ENCODE data around the gene MGME1.
"Not testable (repeated sequence)": the region's sequence is repeated elsewhere in the genome, so short reads cannot be mapped to it uniquely, and the experiment has no call there.

MGME1 gene

DNA sequence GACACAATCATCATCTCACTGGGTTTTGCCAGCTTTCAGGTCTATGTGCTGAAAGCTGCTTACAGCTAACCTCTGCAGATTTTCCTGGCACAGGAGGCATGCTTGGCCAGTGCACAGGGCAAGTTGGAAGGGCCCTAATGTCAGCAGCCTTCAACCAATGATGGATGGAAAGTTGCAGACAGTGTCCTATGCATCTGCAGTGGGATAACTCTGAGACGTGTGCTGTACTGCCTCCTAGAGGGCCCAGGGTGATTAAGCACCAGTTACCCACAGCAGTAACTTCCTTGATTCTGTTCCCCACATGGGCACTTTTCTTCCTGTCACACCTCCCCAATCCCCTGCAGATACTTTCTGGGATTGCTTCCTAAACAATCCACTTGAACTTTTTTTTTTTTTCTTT lies 50.2 kb downstream of the MGME1 start:
- peak; percentile 52 for DNase-seq (ENCODE audit: low read depth, low spot score)

DNA sequence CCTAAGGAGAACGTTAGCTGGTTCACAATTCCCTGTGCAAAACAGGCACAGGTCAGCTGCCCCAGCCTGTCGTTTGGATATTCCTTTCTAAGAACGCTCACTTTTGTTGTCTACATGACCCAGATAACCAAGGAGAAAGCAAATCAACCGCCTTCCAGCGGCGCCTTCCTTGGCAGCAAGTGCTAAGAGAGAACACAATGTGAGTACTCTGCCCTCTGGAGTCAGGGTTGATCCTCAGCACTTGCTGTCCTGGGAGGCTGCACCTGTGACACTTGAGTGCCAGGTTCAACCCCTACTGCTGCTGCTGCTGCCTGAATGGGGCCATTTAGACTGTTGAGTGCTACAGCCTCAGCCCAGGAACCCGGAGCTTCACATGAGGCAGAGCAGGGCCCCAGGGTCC lies 52.1 kb downstream of the MGME1 start:
- DNase-seq (ENCODE audit: low read depth, low spot score) = no peak

DNA sequence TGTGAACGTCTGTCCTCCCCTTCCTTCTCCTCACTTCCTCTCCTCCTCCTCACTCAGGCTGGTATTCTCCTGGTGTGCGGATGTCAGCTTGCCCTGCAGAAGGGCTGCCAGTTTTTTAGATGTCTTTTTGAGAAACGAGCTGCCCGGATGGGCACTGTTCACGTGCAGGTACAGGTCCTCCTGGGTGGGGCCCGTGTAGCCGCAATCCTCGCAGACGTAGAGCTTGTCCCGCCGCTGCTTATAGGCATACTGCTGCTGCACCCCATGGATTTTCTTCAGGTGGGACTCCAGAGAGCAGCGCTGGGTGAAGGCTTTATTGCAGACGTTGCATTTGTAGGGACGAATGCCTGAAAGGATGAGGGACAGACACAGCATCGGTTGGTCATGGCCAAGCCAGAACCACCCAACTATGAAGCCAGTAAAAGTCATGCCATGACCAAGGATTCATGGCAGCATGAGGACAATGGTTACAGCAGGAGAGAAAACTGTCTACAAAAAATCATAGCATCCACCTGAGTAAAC lies 55.8 kb downstream of the MGME1 start:
- no peak for DNase-seq (ENCODE audit: low read depth, low spot score)

DNA sequence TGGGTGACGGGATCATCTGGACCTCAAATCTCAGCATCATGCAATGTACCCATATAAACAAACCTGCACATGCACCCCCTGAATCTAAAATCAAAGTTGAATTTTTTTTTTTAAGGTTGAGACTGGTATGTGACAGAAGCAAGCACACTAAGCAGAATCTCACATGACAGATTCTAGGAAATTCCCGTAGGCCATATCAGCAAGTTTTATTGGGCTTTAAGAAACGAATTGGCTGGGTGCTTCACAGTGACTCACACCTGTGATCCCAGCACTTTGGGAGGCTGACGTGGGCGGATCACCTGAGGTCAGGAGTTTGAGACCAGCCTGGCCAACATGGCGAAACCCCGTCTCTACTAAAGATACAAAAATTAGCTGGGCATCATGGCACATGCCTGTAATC lies 58.2 kb downstream of the MGME1 start:
- not testable (repeated sequence) for DNase-seq (ENCODE audit: low read depth, low spot score)

DNA sequence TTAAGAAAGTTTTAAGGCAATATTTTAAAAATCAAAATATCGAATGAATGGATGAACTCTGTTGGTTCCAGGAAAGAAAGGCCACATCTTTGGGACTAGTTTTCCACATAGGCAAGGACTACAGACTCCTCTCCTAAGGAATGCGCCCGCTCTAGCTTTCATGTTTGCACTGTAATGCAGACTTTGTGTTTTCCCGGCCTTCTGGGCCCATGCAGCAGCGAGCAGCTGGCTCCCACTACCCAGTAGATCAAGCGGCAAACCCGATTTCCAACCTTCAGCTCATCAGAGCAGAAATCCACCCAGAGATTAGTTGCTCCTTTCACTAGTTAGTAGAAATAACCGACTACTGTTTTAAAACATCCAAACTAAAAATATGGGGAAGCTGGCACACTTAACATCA lies 61.2 kb downstream of the MGME1 start:
- no peak for DNase-seq (ENCODE audit: low read depth, low spot score)

DNA sequence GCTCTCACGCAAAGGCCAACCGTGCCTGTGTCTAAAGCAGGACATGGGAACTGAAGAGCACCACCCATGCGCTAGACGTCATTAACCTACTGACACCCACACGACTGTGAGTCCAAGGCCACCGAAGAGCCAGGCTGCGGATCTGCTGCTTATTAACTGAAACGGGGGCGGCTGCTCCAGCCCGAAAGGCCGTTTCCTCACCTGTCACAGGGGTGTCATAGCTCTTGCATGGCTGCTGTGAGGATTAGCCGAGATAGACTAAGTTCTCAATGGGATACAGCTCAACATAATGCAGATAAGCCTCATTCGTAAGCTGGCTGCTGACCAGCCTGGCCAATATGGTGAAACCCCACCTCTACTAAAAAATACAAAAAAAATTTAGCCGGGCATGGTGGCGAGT lies 62.2 kb downstream of the MGME1 start:
- DNase-seq (ENCODE audit: low read depth, low spot score) = no peak

DNA sequence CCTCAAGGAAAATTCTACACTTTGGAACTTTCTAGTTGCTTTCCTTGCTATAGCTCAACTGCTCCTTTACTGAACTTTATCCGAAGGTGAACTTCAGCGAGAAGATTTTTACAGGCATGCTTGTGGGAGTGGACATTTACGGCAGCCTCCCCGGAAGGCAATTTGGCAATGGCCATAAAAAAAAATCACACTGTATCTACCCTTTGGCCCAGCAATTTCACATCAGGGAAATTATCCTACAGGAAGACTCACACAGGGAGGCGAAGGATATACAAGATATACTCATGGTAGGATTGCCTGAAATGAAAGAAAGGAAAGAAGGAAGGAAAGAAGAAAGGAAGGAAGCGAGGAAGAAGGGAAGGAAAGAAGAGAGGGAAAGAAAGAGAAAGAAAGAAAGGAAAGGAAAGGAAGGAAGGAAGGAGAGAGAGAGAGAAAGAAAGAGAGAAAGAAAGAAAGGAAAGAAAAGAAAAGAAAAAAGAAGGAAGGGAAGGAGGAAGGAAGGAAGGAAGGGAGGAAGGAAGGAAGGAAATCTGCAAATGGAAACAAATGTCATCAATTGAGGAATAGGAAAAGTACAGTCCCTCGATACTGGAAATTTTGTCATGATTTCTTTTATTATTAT lies 63.2 kb downstream of the MGME1 start:
- no peak for DNase-seq (ENCODE audit: low read depth, low spot score)

DNA sequence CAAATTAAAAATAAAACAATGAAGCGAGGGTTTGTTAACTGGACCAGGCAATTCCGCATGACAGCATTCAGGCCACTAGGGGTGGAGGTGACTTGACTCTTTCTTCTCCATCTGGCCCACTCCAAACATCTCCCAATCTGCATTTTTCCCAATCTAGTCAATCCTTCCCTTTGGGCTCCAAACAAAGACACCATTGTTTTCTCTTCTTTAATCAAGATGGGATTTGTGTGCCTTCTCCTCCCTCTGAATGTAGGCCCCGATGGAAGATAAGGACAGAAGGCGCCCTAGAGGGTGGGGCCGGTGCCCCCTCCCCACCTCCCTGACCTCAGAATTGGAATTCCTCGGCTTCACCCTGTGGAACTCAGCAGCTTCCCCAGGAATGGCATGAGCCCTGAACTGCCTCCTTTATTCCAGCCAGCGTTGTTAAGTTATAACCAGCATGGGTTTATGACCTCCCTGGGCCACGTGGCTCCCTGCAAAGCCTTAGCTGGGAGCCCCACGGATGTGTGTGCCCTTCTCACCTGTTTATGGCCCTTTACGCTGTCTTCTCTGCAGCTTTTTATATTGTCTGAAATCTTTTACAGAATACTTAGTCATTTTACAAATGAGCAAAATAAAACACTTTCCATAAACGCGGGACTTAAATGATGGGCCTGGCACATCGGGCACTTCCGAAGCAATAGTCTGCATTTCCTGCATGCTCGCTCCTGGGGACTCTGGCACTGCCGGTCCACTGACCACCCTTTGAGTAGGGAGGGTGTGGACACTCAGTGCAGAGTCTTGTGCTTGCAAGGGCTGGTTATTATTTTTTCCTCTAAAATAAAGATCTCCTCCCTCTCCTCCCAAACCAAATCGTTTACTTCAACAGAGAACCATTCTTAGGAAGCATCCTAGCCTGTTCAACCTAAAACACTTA lies 64.4 kb downstream of the MGME1 start:
- DNase-seq (ENCODE audit: low read depth, low spot score) = no peak

DNA sequence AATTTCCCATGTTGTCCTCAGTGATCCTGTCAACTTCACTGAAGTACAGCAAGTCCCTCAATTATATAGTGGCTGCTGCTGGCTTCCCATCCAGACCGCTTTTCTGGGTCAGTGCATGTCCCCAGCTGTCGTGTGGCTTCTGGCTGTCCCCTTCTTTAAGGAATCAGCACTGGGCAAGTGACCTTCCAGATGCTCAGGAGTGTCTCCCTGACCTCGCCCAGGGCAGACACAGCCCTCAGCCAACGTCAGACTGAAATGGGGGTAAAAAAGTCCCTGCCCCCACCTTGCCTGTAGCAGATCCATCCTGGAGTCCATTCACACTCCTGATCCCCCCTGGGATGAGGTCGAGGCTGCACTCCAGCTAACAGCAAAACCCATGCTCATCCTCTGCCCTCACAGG lies 65.2 kb downstream of the MGME1 start:
- no peak for DNase-seq (ENCODE audit: low read depth, low spot score)

DNA sequence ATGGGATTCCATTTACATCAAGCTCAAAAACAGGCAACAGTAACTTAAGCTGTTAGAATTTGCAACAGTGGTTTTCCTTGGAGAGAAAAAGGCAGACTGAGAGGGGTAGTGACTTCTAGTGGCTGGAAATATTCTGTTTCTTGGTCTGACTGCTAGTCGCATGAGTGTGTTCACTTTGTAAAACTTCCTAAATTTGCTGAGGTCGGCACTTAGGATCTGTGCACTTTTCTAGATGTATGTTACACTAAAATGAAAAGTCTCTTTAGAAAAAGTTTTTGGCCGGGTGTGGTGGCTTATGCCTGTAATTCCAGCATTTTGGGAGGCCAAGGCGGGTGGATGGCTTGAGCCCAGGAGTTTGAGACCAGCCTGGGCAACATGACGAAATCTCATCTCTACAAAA lies 70.2 kb downstream of the MGME1 start:
- no peak for DNase-seq (ENCODE audit: low read depth, low spot score)

Data from iPS DF 19.7 (cell line).